ENCODE measurements around the gene C1QL1.
A peak's percentile ranks its signal among the peaks of the same experiment; 100 is the strongest.

The C1QL1 gene

DNA sequence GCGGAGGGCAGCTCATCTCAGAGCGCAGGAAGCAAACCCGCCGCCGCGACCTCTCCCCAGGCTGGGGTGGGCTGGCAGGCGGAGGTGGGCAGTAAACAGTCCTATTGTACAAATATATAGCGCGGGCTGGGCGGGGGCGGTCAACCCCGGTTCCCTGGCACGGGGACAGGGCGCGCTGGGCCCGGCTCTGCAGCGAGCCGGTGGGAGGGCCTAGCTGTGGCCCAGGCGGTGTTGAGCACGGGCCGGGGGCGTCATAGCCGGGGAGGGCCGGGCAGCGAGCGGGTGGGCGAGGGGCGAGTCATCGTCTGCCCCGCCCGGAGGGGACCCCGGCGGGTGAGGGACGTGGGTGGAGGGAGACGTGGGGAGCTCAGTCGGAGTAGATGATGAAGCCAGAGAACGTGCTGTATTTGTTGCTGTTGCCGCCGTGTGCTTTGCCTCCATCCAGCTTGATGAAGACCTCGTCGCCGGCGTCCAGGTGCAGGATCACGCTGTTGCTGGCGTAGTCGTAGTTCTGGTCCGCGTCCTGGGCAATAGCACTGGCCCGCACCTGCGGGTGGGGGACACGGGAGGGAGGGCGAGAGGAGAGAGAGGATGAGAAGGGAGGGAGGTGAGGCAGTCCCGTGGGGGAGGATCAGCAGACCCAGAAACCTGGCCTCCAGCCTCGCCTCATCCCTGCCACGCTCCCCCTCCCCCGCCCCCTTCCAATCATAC is 8.1 kb downstream of the C1QL1 start:
- peak; percentile 1 for DNase-seq

- peak; percentile 72 for DNase-seq
Observed at GRCh38 chr17:44956998-44957981, 10.8 kb downstream of the C1QL1 start.

DNA sequence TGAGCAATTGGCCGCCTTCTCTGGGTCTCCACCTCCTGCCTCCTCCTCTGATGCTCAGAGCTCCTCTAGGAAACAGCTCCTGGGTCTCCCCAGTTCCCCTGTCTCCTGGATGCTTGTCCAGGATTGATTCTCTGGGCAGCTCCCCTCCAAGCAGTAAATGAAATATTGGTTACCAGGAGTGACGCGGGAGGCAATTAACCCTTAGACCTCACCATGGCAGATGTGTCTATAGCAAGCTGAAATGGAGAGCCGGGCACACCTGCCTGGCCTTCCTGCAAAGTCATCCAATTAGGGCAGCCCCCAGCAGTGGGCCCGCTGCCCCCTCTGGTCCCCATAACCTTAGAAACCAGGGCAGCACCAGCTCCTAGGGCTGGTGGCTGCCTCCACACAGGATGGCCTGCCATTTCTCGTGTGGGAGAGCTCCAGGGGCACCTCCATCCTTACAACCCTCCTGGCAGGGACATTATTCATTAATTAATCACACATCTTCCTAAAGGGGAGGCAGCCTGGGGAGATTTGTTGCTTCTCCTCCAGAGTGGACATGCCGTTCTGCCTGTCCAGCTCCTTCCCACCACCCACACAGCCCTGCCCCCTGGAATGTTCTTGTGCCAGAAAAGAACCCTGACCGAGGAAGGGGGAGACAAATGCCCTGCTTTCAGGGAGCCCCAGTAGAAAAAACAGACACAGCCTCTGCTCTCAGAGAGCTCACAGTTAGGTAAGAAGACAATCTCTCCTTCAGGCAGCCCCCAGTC is 12.3 kb downstream of the C1QL1 start:
- DNase-seq = peak; percentile 1

DNA sequence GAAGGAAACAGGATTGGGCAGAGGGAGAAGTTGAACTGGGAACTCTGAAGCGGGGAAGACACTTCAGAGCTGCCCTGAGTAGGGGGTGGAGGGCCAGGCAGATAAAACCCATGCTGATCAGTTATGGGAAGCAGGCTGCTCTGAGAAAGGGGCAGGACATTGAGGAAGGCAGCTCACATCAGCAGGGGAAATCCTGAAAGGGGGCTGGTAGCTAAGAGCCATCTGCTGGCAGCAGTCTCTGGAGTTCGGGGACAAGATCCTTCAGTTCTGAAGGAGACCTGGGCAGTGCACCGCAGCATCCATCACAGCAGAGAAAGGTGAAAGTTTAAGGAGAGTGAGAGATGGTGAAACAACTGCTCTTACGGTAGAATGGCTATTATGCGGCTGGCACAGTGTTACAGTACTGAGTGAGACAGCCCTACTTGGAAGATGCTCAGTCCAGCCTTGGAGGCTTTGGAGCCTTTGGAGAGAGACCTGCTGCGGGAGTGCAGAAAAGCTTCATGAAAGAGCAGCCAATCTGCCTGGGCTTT is 15.1 kb downstream of the C1QL1 start:
- DNase-seq = peak; percentile 2

GRCh38 chr17:44948315-44948795 is 19.7 kb downstream of the C1QL1 start:
- DNase-seq = peak; percentile 1

- DNase-seq = peak; percentile 97
Observed at GRCh38 chr17:44947461-44948314, 20.4 kb downstream of the C1QL1 start, which contains the start of gene KIF18B. Gene KIF18B (minus strand): TSS chr17:44947773. CDS start chr17:44936344, 11,429 bp downstream.

GRCh38 chr17:44945652-44946051 is 22.5 kb downstream of the C1QL1 start:
- DNase-seq = peak; percentile 1

DNA sequence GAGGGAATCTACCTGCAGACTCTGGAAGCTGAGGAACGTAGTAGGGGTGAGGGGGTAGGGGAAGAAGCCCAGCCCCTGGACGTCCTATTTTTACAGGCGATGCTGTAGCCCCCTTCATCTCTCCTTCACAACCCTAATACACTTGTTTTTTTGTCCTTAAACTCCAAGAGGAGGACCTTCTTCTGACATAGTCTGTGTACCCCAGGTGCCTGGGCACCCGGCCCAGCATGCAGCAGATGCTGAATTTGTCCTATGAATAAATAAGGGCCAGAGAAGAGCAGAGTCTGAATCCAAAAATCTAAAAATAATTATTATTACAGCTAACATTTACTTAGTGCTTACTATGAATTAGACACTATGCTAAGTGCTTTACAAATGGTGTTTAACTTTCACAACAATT is 25.6 kb downstream of the C1QL1 start:
- no peak for DNase-seq

DNA sequence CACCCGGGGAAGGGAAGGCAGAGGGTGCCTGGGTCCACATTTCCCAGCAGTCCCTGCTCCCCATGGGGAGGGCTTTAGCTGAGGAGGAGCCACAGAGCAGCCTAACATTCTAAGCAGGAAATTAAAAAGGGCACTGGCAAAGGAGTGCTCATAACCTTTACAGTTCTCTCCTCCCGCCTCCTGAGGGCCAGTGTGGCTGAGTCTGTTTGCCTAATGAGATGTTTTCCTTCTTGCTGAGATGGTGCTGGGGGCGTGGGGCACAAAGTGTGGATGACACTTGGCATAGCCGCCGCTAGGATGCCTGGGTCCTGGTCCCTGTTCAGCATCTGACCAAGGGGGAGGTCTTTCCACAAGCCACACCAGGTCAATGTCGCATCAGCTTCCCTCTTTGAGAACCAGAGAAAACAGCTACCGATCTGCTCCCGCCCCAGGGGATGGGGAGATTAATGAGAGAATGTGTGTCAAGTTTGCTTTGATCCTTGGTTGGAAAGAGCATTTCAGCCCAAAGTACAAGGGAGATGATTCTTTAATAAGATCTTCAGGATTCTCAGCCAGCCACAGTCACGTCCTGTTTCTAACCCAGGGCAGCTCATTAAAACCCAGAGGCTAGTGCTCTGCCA is 26.3 kb downstream of the C1QL1 start:
- DNase-seq = no peak

DNA sequence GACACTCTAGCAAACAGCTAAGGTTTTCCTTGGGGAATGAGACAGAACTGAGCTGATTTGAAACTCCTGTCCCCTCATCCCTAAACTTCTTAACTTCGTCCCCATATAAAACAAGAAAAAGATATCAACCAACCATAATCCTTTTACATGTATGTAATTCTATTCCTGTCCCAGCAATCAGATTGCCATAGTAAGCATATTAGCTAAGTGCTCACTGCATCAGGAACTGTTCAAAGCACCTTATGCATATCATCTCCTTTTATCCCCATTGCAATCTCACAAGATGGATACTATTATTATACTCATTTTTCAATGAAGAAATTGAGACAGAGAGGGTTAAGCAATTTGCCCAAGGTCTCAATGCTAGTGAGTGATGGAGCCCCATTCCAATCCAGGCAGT is 27.3 kb downstream of the C1QL1 start:
- DNase-seq = no peak

- no peak for DNase-seq
Observed at GRCh38 chr17:44940317-44940716, 27.8 kb downstream of the C1QL1 start.

DNA sequence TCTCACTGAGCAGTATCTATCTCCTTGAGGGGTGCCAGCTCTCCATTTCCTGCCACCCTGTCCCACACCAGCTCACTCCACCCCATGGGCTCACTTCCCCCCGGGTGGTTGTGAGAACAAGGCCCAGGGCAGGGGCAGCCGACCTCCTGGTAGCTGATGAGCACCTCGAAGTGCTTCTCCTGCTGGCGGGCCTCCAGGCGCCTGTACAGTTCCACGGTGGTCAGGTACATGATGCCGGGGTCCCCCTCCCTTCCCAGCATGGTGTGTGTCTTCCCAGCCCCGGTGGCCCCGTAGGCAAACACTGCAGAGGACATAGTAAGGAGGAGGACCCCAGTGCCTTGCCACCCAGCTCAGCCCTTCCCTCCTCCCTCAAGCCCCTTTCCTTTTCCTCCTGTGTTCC is 33.0 kb downstream of the C1QL1 start:
- DNase-seq = no peak

- no peak for DNase-seq
Observed at GRCh38 chr17:44934745-44935105, 33.4 kb downstream of the C1QL1 start.

- no peak for DNase-seq
Observed at GRCh38 chr17:44933824-44934744, 34.0 kb downstream of the C1QL1 start.

- no peak for DNase-seq
Observed at GRCh38 chr17:44932787-44933097, 35.4 kb downstream of the C1QL1 start.

DNA sequence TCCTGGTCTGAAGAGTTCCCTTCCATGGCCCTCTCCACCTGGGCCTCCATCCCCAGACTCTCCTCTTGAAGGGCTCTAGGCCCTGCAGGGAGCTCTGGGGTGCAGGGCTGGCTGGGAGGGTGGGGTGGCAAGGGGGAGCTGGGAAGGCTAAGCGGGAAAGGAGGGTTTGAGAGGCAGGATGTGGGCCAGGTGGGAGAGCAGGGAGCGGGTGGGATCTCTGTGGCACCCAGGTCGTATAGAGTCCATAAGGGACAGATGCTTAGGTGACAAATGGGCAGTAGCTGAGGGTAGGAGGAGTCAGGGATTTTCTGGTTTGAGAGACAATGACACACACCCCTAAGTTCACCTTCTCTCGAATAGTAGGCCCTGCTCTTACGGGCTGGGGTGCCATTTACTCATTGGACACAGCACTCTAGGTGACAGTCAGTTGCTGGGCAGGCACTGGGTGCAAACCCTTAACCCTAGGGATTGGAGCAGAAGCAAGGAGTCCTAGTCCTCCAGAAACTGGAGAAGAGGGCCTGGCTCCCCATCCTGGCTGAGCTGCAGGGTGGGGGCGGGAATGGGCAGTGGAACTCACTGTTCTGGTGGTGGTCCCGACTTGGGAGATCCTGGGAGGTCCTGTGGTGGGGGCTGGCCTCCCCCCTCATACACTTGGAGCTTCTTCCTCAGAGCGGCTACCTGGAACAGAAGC is 35.9 kb downstream of the C1QL1 start:
- DNase-seq = no peak

DNA sequence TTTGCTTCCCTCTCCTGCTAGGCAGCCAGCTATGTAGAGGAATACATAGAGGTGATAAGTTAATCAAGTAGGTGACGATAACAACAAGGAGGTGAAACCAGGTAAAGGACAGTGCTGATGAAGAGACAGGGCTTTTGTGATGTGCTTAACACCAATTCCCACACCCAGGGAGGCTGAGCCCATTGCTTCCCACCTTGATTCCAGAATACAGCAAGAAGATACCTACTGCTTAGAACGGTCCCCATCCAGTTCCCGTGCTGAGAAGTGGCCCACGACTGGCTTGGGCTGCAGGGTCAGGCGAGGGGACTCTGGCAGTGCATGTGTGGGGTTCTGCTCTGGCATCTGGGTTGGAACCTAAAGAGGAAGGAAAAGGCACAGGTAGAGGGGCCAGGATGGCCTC is 36.7 kb downstream of the C1QL1 start:
- no peak for DNase-seq

DNA sequence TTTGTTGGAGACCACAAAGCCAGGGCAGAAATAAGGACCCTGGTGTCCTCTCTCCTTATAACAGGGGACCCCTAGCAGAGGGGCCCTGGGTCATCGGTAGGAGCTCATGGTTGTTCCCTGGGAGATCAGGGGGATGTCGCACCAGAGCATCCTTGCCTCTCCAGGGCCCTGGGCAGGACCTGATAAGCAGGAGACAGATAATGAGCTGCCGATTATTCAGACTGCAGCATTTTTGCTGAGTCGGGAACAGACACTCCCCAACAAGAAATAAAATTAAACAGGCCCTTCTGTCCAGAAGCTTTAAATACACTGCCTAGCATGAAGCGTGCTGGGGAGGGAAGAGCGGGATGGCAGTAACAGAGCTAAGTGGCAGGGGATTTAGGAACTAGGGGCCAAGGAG is 37.4 kb downstream of the C1QL1 start:
- no peak for DNase-seq

- DNase-seq = no peak
Observed at GRCh38 chr17:44928950-44929720, 39.0 kb downstream of the C1QL1 start.
